AG09309 (cell line): ENCODE results near the gene HLA-B.

Experiments used
- DNase-seq: peaks from one replicate; pipeline ENCODE4 v3.0.0-alpha.2; 2010; ENCODE audit warnings: low read depth
- H3K4me3 ChIP-seq: 2 replicates; pipeline ENCODE4 v1.5.1; 2011; ENCODE audit warnings: mild to moderate bottlenecking, low read depth, low read length, moderate library complexity; ENCODE audit not compliant: control insufficient read depth
- CTCF ChIP-seq: IDR thresholded peaks from 2 replicates; pipeline ENCODE4 v1.5.1; 2011; ENCODE audit warnings: mild to moderate bottlenecking, low read depth, low read length, inconsistent platforms; ENCODE audit not compliant: insufficient read depth, control insufficient read depth; ENCODE audit errors: missing control alignments

HLA-B gene

GRCh38 chr6:31308050-31308844 is 48.7 kb downstream of the HLA-B start:
- no peak for DNase-seq
- no peak for TF ChIP-seq CTCF
- no peak overlapping the region for H3K4me3 ChIP-seq

DNA sequence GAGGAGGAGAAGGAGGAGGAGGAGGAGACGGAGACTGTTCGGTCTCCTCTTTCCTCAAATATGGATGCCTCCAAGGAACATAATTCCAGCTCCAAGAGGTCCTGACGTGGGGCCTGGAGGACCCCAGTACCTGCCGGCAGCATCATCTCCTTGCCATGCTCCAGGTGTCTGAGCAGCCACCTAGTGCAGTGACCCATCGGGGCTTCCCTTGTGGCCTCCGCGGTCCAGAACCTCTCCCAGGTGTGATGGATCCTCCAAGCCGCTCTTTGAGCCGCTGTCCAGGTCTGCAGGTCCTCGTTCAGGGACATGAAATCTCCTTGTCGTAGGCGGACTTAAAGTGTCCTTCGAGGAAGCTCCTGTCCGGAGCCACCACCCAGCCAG is 49.3 kb downstream of the HLA-B start:
- H3K4me3 ChIP-seq = no peak overlapping the region
- no peak for TF ChIP-seq CTCF
- no peak for DNase-seq

DNA sequence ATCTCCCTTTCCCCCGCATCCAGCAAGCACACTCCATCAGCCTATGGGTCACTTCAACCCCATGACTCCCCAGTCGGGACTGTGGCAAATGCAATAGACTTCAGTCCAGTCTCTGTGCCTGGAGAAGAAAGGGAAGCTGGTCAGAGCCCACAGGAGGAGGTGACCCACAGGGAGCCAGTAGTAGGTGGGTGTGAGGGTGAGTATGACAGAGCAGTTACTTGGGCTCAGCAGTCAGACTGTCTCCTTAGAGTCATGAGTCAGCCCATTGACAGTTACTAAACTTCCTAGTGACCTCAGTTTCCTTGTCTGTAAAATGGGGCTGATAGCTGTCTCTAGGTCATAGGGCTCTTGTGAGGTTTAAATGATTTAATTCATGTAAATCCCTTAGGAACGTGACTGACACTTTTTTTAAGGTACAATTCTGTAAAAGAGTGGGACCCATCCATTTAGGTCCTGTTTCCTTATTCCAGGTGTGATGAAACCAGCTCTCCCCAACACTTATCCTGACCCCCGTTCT is 51.2 kb downstream of the HLA-B start:
- no peak for TF ChIP-seq CTCF
- H3K4me3 ChIP-seq = no peak overlapping the region
- no peak for DNase-seq

GRCh38 chr6:31304683-31305082 is 52.3 kb downstream of the HLA-B start:
- TF ChIP-seq CTCF = no peak
- DNase-seq = no peak
- no peak overlapping the region for H3K4me3 ChIP-seq
